Nephron (organoid): ENCODE results near the gene ATP11A.

ENCODE experiments used
- H3K27ac Mint-ChIP-seq, 3 experiments: 2 replicates each; pipeline ENCODE4 v1.8.0; 2020; ENCODE audit warnings: mixed read lengths in 3 of 3, mild to moderate bottlenecking in 2 of 3, moderate library complexity in 1 of 3
- H3K27me3 Mint-ChIP-seq: 2 replicates; pipeline ENCODE4 v1.8.0; 2021; ENCODE audit warnings: low read depth, mild to moderate bottlenecking, moderate library complexity, mixed read lengths
- H3K36me3 Mint-ChIP-seq: 2 replicates; pipeline ENCODE4 v1.8.0; 2020; ENCODE audit warnings: low read depth, mixed read lengths
- H3K4me1 Mint-ChIP-seq: 2 replicates; pipeline ENCODE4 v1.8.0; 2020; ENCODE audit warnings: mixed read lengths
- H3K4me3 Mint-ChIP-seq, 3 experiments: 2 replicates each; pipeline ENCODE4 v1.8.0; 2020; ENCODE audit warnings: mild to moderate bottlenecking in 3 of 3, mixed read lengths in 3 of 3, moderate library complexity in 2 of 3
- H3K9me3 Mint-ChIP-seq: 2 replicates; pipeline ENCODE4 v1.8.0; 2020; ENCODE audit warnings: mixed read lengths
- CTCF ChIP-seq, 3 experiments: fragments of 200-600 bp; sonication (generic); IDR thresholded peaks; one replicate each; pipeline ENCODE4 v1.5.0; 2021; ENCODE audit warnings: antibody characterized with exemption in 3 of 3; ENCODE audit not compliant: unreplicated experiment in 3 of 3

ATP11A gene

DNA sequence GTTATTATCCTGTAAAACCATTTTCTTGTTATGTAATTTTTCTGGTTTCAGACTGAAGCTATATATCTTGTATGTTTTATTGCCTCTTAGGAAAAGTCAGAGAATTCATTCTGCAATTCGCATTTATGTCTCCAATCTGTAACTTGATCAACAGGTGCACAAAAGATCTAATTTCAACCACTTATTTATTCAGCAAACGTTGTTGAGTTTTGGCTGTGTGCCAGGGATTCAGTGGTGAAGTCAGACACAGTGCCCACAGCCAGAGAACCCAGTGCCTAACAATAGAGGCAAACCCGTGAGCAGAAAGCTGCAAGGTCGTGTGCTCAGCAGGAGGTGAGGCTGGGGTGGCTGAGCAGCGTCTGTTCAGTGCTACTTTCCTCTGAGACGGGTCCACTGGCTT, 159.7 kb downstream of the ATP11A start:
- Mint-ChIP-seq H3K4me1 (peaks cover 13% of the 10 kb centered on the region), H3K27ac (peak overlapping the region in 2 of 3 experiments; percentile 56 to 73), H3K4me3 (no peak overlapping the region), H3K27me3 (peaks cover 4% of the 10 kb centered on the region), H3K9me3 (peaks cover 14% of the 10 kb centered on the region), H3K36me3 (peaks cover 73% of the 10 kb centered on the region)
- no peak for TF ChIP-seq CTCF (IDR thresholded peaks at IDR 0.05; ENCODE audit: unreplicated experiment in 3 of 3)

- Mint-ChIP-seq H3K4me1 (peaks cover 13% of the 10 kb centered on the region), H3K9me3 (peaks cover 14% of the 10 kb centered on the region), H3K36me3 (peaks cover 79% of the 10 kb centered on the region), H3K27me3 (peaks cover 4% of the 10 kb centered on the region), H3K4me3 (no peak overlapping the region), H3K27ac (peak overlapping the region in 1 of 3 experiments; percentile 56)
- no peak for TF ChIP-seq CTCF (IDR thresholded peaks at IDR 0.05; ENCODE audit: unreplicated experiment in 3 of 3)
Observed at GRCh38 chr13:112850273-112850672, 160.4 kb downstream of the ATP11A start.

DNA sequence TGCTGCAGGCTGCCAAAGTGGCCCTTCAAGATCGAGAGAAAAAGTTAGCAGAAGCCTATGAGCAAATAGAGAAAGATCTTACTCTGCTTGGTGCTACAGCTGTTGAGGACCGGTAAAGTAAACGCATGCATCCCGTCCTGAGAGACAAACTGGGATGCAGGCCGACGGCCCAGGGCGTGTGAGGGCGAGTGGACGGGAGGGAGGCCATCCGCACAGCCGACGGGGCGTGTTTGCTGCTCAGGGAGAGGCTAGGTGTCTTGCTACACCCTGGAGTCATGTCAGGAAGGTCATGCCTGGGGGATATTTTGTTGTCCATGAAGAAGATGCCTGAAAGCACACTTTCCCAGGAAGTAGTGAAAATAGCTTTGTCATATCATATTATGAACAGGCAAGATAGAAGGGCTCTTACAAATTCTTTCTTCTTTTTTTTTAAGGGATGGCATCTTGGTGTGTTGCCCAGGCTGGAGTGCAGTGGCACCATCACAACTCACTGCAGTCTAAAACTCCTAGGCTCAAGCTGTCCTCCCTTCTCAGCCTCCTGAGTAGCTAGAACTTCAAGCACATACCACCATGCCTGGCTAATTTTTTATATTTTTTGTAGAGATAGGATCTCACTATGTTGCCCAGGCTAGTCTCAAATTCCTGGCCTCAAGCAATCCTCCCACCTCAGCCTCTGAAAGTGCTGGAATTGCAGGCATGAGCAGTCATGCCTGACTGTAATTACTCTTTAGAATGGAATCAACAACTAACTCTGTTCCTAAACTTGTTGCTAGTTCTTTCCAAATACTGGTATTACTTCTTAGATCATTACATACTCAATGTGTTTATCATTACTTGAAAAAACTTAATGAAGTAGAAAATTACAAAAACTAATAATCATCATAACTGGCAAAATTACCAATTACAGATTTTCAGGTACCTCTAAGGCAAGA, 161.5 kb downstream of the ATP11A start:
- peaks cover 84% of the 10 kb centered on the region for H3K36me3 Mint-ChIP-seq
- peaks cover 14% of the 10 kb centered on the region for H3K9me3 Mint-ChIP-seq
- no peak overlapping the region for H3K4me3 Mint-ChIP-seq
- no peak overlapping the region for H3K27ac Mint-ChIP-seq
- peaks cover 6% of the 10 kb centered on the region for H3K4me1 Mint-ChIP-seq
- TF ChIP-seq CTCF (IDR thresholded peaks at IDR 0.05; ENCODE audit: unreplicated experiment in 3 of 3): no peak
- H3K27me3 Mint-ChIP-seq: peaks cover 4% of the 10 kb centered on the region

DNA sequence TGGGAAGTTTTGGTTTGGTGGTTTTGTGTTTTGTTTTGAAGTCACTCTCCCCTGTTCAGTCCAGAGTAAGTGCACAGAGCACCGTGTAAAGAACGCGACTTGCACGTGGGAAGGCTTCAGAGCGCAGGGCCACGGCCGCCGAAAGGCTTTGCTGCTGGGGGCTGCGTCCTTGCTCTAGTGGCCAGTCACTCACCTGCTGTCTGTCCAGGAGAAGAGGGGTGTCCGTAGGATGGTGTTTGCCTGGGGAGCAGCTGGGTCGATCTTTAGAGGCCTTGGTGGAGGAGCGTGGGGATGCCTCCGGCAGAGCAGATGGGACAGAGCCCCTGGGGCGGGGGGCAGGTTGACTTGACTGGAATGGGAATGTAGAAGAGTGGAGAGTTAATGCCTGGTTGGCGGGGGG, 162.6 kb downstream of the ATP11A start:
- TF ChIP-seq CTCF (IDR thresholded peaks at IDR 0.05; ENCODE audit: unreplicated experiment in 3 of 3): no peak
- no peak overlapping the region for H3K27ac Mint-ChIP-seq
- H3K4me3 Mint-ChIP-seq: no peak overlapping the region
- H3K9me3 Mint-ChIP-seq: peaks cover 12% of the 10 kb centered on the region
- peaks cover 87% of the 10 kb centered on the region for H3K36me3 Mint-ChIP-seq
- peaks cover 4% of the 10 kb centered on the region for H3K27me3 Mint-ChIP-seq
- peaks cover 6% of the 10 kb centered on the region for H3K4me1 Mint-ChIP-seq

- peaks cover 4% of the 10 kb centered on the region for H3K27me3 Mint-ChIP-seq
- TF ChIP-seq CTCF (IDR thresholded peaks at IDR 0.05; ENCODE audit: unreplicated experiment in 3 of 3): no peak
- H3K4me3 Mint-ChIP-seq: no peak overlapping the region
- peaks cover 8% of the 10 kb centered on the region for H3K9me3 Mint-ChIP-seq
- peaks cover 6% of the 10 kb centered on the region for H3K4me1 Mint-ChIP-seq
- no peak overlapping the region for H3K27ac Mint-ChIP-seq
- H3K36me3 Mint-ChIP-seq: peaks cover 87% of the 10 kb centered on the region
Observed at GRCh38 chr13:112852808-112853207, 163.0 kb downstream of the ATP11A start.

GRCh38 chr13:112854321-112854720, 164.5 kb downstream of the ATP11A start:
- peaks cover 7% of the 10 kb centered on the region for H3K9me3 Mint-ChIP-seq
- TF ChIP-seq CTCF (IDR thresholded peaks at IDR 0.05; ENCODE audit: unreplicated experiment in 3 of 3): no peak
- H3K36me3 Mint-ChIP-seq: peaks cover 91% of the 10 kb centered on the region
- H3K4me3 Mint-ChIP-seq: no peak overlapping the region
- peaks cover 4% of the 10 kb centered on the region for H3K27me3 Mint-ChIP-seq
- peaks cover 6% of the 10 kb centered on the region for H3K4me1 Mint-ChIP-seq
- no peak overlapping the region for H3K27ac Mint-ChIP-seq
